Stimulated activated CD8-positive, alpha-beta memory T cell treated with anti-CD3 and anti-CD28 coated beads, Interleukin-15, amount 100 ng/mL, for 4 hours (primary cell): ENCODE data around the gene CELA2B.
"Not testable (repeated sequence)": the region's sequence is repeated elsewhere in the genome, so short reads cannot be mapped to it uniquely, and the experiment has no call there.

Source experiments
- DNase-seq, 2 donors: peaks; one replicate each; pipeline ENCODE4 v3.0.0-alpha.2; 2020; ENCODE audit warnings: low read depth in 2 of 2

CELA2B gene

GRCh38 chr1:15468145-15468544 is 7.8 kb upstream of the CELA2B start:
- DNase-seq, result no peak

- no peak for DNase-seq
Observed at GRCh38 chr1:15469361-15469760, 6.5 kb upstream of the CELA2B start.

GRCh38 chr1:15469821-15470448 is 6.0 kb upstream of the CELA2B start:
- not testable (repeated sequence) for DNase-seq

- not testable (repeated sequence) for DNase-seq
Observed at GRCh38 chr1:15471067-15471466, 4.8 kb upstream of the CELA2B start.

GRCh38 chr1:15471723-15472122 is 4.2 kb upstream of the CELA2B start:
- not testable (repeated sequence) for DNase-seq

- no peak for DNase-seq
Observed at GRCh38 chr1:15472587-15472986, 3.3 kb upstream of the CELA2B start.

GRCh38 chr1:15476927-15477326 is 1.0 kb downstream of the CELA2B start:
- no peak for DNase-seq

GRCh38 chr1:15477646-15478212 is 1.8 kb downstream of the CELA2B start:
- no peak for DNase-seq

GRCh38 chr1:15479654-15480347 is 3.9 kb downstream of the CELA2B start:
- DNase-seq, result no peak

GRCh38 chr1:15482455-15482854 is 6.6 kb downstream of the CELA2B start:
- not testable (repeated sequence) for DNase-seq

- not testable (repeated sequence) for DNase-seq
Observed at GRCh38 chr1:15482983-15483543, 7.2 kb downstream of the CELA2B start.

- DNase-seq, result no peak
Observed at GRCh38 chr1:15483971-15484370, 8.1 kb downstream of the CELA2B start.

- DNase-seq, result not testable (repeated sequence)
Observed at GRCh38 chr1:15484443-15484842, 8.5 kb downstream of the CELA2B start.

GRCh38 chr1:15485636-15486035 is 9.7 kb downstream of the CELA2B start:
- DNase-seq, result no peak

GRCh38 chr1:15486844-15487610 is 11.1 kb downstream of the CELA2B start:
- not testable (repeated sequence) for DNase-seq

- no peak for DNase-seq
Observed at GRCh38 chr1:15488371-15488770, 12.5 kb downstream of the CELA2B start.

GRCh38 chr1:15489052-15489736 is 13.3 kb downstream of the CELA2B start:
- DNase-seq, result no peak

GRCh38 chr1:15491010-15491409 is 15.1 kb downstream of the CELA2B start:
- not testable (repeated sequence) for DNase-seq

GRCh38 chr1:15492596-15492995 is 16.7 kb downstream of the CELA2B start:
- no peak for DNase-seq

- no peak for DNase-seq
Observed at GRCh38 chr1:15493869-15494390, 18.0 kb downstream of the CELA2B start.
